ENCODE results near the gene NUDCD2.

NUDCD2 gene, protein sequence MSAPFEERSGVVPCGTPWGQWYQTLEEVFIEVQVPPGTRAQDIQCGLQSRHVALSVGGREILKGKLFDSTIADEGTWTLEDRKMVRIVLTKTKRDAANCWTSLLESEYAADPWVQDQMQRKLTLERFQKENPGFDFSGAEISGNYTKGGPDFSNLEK

DNA sequence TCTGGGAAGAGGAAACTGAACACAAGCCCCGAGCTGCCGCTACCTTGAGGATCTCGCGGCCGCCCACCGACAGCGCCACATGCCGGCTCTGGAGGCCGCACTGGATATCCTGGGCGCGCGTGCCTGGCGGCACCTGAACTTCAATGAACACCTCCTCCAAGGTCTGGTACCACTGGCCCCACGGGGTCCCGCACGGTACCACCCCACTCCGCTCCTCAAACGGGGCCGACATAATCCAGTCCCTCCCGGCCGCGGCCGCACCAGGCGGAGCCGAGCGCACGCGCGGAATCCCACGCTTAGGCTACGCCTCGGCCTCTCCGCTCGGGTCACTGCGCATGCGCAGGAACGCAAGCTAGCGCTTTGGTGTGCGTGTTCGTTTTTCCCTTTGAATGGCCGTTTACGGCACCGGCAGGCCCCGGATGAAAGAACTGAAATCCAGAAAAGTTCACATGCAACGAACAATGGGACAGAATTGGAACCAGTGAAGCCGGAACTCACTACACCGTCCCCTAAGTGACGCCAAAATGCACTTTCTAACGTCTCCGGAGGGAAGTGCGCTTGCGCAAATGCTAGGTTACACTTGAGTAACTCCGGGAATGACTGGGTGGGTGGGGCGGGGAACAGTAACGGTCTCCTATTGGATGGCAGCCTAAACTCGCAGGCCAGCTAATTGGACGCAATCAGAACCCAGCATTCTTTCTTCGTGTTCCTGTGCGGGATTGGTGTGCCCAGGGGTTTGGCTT, at the start of gene NUDCD2:
TSS of gene NUDCD2 (minus strand) at position 284 of the 743 bp plus-strand sequence. CDS start at position 232, 52 bp downstream.
- DNase-seq (ENCODE audit: low spot score): peak; percentile 99

DNA sequence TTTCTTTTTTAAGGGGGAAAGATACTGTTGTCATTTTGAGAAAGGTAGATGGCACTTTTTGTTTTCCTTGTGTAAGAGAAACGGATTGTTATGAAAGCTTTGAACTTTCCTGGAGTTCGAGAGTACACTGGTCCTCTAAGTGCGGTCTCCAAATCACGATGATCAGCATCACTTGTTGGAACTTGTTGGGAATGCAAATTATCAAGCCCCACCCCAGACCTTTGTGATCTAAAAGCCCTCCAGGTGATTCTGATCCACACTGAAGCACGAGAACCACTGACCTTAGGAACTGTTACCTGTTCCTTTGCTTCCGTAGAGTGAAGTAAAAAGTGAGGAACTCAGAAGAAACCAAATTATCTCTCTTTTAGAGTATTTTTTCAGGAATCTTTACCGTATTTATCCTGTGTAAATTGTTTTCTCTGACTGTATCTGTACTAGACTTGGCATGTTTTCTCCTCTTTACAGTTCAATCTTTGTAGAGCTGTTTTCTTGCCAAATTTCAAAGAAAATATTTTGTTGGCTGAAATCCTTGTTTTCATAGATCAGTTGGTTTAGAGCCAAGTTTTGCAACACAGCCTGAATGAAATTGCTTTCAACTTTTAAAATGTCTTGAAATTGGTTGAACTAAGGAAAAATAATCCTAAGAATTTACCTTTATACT, 49.5 kb upstream of the NUDCD2 start:
- no peak for DNase-seq (ENCODE audit: low spot score)

DNA sequence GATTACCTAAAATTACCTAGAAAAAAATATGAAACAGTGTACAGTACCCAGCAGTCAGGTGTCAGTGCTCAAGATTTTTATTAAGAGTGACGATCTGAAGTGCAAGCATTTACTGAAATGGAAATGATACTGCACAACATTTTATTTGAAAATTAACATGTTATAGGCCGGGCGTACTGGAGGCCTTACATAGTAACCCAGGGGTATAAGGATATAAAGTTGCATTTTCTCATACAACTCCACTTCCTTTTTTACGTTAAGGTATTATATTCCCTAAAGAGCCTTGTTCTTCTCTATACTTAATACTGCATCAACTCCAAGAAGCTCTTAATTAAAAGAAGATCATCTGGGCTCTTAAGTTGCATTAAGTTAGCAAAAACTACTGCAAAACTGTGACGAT, 48.9 kb upstream of the NUDCD2 start:
- DNase-seq (ENCODE audit: low spot score): no peak

DNA sequence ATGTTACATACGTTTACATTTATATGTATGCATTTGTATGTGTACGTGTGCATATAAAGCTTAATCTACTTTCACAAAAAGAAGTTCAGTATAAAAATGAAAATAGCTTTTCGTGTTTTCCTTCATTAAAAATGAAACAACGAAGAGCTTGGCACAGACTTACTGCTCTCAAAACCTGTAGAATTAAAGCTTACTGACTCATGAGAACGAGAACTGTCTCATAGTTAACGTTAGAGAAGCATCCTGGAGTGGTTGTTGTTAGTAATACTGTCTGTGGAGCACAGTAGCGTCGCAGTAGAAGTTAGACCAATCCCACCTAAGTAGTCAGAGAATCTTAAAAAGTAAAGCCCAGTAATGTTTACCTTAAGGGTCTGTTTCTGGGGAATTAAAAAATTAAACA, 46.8 kb upstream of the NUDCD2 start:
- no peak for DNase-seq (ENCODE audit: low spot score)

DNA sequence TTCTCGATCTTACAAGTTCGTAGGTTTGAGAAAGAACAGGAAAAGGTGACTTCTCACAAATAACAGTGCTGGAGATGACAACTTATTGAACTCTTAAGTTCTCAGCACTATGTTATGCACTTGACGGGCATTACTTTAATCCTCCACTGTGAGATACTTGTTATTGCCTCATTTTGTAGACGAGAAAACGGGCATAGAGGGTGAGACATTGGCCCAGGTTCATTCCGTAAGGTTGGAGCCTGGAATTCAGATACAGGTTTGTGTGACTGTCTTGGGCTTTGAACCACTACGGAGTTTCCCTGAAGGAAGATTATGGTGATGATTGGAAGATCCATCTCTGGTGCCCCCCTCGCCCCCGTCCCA, 46.2 kb upstream of the NUDCD2 start:
- no peak for DNase-seq (ENCODE audit: low spot score)

DNA sequence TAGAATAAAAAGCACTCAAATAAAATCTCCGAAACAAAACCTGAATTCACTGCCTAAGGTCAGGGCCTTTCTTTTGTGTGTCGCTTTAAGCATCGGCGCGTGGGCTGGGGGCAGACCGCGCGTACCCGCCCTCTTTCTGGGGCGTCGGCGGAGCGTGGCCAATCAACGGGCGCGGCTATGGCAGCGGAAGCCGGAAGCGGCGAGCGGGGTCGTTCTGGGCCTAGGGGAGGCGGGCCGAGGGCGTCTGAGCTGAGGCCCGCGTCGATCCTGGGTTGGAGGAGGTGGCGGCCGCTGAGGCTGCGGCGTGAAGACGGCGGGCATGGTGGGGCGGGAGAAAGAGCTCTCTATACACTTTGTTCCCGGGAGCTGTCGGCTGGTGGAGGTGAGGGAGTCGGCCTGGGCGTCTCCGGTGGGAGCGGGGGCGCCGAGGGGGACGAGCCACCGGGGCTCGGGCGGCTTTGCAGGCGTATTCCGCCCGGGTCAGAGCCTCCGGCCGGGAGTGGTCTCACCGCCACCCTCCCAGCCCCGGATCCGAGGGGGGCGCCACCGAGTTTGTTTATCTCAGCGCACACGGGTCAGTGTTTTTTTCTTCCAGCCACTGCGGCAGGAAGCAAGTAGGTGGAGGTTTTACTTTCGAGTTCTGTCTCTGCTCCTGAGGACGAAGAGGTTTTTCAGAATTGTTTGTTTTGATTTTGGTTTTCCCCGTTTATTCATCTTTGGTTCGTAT, 45.6 kb upstream of the NUDCD2 start, which contains the start of gene MAT2B:
TSS of gene MAT2B (plus strand) at position 252 of the 727 bp plus-strand sequence. CDS start at position 320, 68 bp downstream.
- DNase-seq (ENCODE audit: low spot score): peak; percentile 96

DNA sequence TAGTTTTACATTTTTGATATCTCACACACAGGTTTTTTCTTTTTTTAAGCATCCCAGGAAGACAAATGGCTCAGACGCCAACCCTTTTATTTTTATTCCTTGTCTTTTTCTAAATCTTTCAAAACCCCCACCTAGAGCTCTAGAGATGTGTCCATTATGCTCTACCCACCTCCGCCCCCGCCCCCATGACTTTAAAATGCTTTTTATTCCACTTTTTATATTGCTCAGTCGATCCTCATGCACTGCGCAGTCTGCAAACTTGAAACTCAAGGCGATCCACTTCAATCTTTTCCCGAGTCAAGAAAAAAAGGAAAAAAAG, 45.1 kb upstream of the NUDCD2 start:
- no peak for DNase-seq (ENCODE audit: low spot score)

DNA sequence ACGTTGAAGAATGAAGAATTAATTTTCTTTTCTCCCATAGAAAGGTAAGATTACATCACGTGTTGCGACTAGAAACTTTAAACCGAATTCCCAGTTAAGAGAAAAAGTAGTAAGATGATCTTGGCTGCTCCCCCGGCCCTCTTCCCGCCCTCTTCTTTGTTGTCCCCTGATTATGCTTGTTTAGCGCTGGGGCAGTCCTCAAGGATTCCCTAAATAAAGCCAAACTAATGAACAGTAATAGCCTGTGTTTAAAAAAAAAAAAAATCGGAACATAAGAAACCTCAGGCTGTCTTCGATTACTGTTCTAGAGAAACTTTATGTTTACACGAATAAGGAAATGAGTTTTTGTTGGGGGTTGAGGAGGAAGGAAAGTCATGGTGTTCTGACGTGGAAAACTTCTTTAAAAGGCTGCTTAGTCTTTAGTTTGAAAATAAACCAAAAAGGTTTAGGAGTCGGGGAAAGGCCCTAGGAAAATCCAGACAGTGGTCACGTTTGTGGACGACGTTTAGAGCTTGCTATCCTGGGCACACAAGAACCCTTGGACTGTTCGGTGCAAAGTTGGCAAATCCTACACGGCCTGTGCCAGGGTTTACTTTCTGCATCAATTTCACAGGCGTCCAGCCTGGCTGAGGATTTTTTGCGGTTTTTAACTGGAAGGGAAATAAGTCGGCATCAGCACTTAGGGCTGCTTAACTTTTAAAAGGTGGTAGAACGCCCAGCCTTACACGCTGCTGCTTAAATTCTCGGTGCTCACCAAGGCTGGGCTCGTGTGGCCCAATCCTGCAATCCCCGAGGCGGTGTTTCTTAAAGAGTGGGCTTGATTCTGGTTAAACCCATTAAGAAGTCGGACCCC, 44.4 kb upstream of the NUDCD2 start:
- DNase-seq (ENCODE audit: low spot score): peak; percentile 55

DNA sequence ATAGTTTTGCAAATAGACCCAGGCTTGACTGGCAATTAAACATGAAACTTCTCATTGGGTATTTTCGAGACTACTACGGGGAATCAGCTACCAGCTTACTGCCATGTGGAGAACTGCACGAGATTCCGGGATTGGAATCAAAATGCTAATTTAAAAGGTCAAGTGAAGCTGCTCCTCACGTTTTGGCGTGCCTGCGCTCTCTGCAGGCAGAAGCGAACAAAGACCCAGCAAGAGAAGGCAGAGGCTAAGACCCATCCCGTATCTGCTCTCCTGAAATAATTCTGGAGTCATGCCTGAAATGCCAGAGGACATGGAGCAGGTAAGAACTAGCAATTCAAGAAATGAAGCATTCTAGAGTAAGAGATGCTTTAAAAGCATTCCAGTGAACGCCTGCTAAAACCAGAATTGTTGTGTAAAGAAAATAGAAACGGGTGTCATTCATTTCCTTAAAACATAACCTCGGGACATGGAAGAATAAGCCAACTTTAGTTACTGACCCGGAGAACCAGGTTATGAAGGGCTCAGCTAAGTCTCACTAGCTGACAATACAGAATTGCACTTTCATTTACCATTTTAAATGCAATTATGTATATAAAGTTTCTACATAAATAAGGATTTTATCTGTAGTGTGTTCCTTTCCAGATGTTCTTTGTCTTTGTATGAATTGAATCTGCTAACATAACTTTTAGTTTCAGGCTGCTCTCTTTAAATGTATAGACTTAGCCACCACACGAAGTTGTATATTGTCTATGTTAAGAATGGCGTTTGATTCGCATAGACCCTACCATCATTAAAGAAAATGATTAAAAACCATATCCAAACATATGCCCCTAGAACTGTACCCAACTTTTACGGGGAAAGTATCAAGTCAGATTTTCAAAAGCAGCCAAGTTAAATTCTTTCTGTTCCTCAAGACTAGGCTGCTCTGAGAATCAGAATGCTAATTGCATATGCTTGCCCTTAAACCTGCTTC, 43.5 kb upstream of the NUDCD2 start:
- peak; percentile 60 for DNase-seq (ENCODE audit: low spot score)

DNA sequence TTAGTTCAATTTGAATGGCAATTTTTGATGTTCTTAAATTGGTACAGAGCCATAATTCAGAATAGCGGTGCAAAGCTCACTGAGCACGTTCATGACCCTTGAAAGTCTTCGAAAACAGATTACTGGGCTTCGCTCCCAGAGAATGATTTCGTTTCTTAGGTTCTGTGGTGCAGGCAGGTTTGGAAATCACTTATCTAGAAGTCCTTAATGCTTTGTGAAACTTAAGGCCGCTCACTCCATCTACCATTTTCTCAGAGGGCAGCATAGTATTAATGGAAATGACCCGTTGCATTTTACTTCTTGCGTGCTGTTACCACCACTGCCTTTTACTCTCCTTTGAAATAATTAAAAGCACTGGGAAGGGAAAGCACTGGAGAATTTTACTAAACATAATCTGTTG, 42.6 kb upstream of the NUDCD2 start:
- no peak for DNase-seq (ENCODE audit: low spot score)

DNA sequence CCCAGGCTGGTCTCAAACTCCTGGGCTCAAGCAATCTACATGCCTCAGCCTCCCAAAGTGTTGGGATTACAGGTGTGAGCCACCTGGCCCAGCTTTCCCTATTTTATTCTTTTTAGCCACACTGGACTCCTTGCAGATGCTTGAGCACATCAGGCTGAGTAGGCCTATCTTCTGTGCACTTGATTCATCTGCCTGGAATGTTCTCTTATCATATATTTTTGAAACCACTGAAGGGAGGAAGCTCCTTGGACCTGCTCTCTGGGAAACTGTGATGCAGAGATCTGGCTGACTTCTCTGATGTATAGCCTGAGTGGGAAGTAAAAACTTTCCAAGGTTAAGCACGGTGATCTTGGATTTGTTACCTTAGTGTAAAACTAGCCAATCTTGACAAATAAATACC, 39.0 kb upstream of the NUDCD2 start:
- DNase-seq (ENCODE audit: low spot score): no peak

DNA sequence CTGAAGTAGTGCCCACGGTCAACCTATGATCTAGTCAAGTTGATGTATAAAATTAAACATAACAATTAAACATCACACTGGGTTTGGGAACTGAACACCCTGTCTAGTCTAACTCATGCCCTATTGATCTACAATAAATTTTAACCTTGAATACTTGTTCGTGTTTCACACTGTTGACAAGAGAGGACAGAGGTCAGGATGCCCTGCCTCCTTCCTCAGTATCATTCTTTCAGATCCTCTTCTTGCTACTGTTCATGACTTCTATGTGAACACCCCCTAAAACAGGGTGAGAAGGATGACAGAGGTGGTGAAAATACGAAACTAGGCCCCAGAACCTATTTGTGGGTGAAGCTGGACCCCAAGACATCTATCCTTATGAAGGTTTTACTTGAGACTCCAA, 37.4 kb upstream of the NUDCD2 start:
- DNase-seq (ENCODE audit: low spot score): no peak

DNA sequence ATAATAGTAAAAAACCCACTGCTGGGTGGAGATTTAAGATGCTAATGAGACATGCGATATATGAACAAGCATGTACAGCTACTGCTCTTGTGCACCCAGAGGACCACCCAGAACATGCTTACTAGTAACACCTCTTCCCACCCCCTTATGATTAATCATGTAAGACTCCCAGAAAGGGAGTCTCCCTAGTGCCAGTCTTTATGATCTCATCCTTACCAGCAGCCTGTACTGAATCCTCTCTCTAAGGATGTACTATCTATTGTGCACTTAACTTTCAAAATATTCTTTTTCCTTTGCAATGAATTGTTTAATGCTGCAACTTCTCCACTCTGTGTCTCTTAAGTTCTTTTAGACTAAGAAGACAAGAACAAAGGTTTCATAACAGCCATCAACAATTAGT, 36.4 kb upstream of the NUDCD2 start:
- no peak for DNase-seq (ENCODE audit: low spot score)

DNA sequence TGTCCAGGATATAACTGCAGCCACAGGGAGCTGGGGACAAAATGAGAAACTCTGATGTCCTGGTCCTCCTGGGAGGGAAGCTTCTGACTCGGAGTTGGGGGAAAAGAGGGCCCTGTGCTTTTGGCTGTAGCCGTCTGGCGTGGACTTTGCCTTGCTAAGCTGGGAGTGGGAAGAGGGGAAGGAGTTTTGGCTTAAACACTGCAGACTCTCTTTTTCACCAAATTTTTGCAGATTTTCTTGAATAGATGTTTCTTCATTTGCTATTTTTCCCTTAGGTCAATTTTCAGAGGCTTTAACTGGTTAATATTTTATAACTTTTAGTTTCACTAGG, 29.8 kb upstream of the NUDCD2 start:
- no peak for DNase-seq (ENCODE audit: low spot score)

DNA sequence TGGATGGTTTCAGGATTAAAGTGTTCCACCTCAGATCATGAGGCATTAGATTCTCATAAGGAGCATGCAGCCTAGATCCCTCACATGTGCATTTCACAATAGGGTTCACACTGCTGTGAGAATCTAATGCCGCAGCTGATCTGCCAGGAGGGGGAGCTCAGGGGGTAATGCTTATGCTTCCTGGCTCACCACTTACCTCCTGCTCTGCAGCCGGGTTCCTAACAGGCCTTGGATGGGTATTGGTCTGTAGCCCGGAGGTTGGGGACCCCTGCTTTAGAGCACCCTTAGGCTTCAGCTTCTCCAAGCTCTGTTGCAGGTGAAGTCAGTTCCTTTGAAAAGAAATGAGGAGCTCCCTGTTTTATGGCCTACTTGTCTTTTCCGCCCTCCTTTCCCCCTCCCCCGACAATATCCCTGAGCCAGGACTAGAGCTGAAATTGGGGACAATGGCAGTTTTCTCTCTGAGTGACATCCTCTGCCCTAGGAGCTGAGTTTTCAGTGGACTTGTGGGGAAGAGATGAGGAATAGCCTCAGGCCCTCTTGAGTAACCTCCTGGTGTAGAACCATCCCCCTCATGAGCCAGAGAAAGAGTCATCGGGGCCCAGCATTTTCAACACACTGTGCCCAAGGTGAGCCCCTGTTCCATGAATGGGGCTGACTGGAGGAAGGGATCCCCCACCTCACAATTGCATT, 29.3 kb upstream of the NUDCD2 start:
- no peak for DNase-seq (ENCODE audit: low spot score)

DNA sequence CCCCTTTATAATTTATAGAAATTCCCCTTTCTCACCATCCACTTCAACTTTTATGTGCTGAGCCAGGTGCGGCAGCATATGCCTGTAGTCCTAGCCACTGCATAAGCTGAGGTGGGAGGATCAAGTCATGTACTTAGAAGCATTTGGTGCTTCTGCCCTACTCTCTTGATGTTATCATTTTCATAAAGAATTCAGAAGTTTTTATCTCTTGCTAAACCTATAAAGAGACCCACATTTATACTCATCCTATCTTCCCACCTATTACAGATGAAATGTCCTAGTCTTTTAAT, 19.0 kb upstream of the NUDCD2 start:
- DNase-seq (ENCODE audit: low spot score): no peak

DNA sequence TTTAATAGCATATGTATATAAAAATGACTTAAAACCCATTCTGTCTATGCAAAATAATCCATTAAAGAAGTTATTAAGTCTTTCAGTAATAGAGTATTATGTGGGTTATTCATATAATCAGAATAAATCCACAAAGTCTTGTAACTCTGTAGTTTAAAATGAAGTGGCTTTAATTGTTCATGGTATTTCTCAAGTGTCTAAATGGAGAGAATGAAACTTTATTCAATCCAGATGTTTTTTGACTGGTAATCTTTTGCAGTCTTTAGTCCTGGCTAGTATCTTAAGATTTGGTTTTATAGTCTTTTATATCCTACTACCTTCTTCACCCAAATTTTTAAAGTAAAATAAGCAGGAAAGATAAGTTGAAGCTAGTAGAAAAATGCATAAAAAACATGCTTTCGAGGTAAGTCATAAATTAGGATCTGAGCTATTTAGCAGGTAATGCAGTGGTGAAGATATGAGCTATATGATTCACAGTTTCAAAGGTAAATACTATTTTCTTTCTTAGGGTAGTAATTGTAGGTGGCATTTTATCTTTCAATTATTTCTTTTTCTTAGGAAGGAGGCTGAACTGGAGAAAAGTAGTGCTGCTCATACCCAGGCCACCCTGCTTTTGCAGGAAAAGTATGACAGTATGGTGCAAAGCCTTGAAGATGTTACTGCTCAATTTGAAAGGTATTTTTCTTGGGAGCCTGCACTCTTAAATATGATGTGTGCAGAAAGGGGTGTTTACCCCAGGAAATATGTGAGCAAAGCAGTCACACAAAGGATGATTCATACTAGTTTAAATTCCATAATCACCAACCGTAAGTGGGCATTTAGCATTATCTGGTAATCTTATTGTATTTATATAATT, 18.5 kb upstream of the NUDCD2 start:
- DNase-seq (ENCODE audit: low spot score): no peak

DNA sequence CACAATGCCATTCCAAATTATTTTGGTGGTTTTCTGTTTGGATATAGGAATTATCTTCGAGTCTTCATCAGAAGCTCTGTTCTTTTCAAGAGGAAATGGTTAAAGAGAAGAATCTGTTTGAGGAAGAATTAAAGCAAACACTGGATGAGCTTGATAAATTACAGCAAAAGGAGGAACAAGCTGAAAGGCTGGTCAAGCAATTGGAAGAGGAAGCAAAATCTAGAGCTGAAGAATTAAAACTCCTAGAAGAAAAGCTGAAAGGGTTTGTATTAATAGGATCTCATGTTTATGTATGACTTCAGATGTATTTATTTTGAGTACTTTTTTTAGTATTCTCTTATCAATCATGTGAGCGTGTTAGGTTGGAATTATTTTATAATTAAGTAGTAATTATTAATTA, 15.5 kb upstream of the NUDCD2 start:
- no peak for DNase-seq (ENCODE audit: low spot score)

DNA sequence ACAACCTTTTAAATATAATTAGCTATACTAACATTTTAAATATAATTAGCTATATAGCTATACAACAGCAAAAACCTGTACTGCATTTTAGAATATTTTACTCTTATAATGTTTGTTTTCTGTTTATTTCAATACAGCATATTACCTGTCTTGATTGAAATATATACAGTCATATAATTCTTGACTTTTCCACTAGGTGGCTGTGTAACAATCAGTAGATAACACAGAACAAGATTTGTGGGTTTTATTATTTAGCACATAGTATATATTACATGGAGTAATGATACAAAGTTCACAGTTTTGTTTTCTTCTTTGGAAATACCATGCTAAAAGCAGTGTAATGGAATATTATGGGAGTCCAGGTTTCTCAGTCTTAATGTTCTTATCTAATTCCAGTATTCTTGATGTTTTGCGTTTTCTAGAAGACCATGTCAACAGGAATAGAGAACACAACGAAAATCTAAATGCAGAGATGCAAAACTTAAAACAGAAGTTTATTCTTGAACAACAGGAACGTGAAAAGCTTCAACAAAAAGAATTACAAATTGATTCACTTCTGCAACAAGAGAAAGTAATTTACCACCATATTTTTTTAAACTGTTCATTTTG, 13.8 kb upstream of the NUDCD2 start:
- DNase-seq (ENCODE audit: low spot score): no peak

Measured in putamen (tissue), 1 donor.